ENCODE measurements around the gene DCAF15. TPM values are rescaled to one million over a fixed set of nuclear protein-coding genes. Genes with fewer than 3 reads are reported as not detected.
A peak's percentile ranks its signal among the peaks of the same experiment; 100 is the strongest.

Gene DCAF15, protein sequence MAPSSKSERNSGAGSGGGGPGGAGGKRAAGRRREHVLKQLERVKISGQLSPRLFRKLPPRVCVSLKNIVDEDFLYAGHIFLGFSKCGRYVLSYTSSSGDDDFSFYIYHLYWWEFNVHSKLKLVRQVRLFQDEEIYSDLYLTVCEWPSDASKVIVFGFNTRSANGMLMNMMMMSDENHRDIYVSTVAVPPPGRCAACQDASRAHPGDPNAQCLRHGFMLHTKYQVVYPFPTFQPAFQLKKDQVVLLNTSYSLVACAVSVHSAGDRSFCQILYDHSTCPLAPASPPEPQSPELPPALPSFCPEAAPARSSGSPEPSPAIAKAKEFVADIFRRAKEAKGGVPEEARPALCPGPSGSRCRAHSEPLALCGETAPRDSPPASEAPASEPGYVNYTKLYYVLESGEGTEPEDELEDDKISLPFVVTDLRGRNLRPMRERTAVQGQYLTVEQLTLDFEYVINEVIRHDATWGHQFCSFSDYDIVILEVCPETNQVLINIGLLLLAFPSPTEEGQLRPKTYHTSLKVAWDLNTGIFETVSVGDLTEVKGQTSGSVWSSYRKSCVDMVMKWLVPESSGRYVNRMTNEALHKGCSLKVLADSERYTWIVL
- total RNA-seq: 10 to 100 TPM in 3 of 4 donors, 1 to 10 TPM in 1; 9.5 to 19.6 (median 11.6) TPM

- Histone ChIP-seq H3K9me3 (no peaks in the 10 kb centered on the region), H3K4me3 (replicated peaks in 1 of 3) (peak within 1 kb of the TSS; percentile 51 to 71 (median 61)), H3K4me1 (peaks cover 14 to 15% of the 10 kb centered on the region in 2 donors), H3K36me3 (peaks cover 19 to 20% of the 10 kb centered on the region in 2 donors), H3K27me3 (no peaks in the 10 kb centered on the region), H3K27ac (peak within 1 kb of the TSS in 2 of 3 donors; percentile 56 to 81)
- TF ChIP-seq, protein P1, sequence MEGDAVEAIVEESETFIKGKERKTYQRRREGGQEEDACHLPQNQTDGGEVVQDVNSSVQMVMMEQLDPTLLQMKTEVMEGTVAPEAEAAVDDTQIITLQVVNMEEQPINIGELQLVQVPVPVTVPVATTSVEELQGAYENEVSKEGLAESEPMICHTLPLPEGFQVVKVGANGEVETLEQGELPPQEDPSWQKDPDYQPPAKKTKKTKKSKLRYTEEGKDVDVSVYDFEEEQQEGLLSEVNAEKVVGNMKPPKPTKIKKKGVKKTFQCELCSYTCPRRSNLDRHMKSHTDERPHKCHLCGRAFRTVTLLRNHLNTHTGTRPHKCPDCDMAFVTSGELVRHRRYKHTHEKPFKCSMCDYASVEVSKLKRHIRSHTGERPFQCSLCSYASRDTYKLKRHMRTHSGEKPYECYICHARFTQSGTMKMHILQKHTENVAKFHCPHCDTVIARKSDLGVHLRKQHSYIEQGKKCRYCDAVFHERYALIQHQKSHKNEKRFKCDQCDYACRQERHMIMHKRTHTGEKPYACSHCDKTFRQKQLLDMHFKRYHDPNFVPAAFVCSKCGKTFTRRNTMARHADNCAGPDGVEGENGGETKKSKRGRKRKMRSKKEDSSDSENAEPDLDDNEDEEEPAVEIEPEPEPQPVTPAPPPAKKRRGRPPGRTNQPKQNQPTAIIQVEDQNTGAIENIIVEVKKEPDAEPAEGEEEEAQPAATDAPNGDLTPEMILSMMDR (IDR thresholded peaks at IDR 0.05): no peak
- TF ChIP-seq POLR2A (IDR thresholded peaks at IDR 0.05): peak in 1 of 2 donors; percentile 60
- WGBS, 2 donors: 2 to 3% methylated on average over 5 to 10 of the region's 65 CpGs
- intact Hi-C loops (cut with DNase I): no loop called here
- peak; percentile 99 for DNase-seq
These were observed at the start of gene DCAF15 for GRCh38 chr19:13952154-13952930. Gene DCAF15 (plus strand): TSS chr19:13952509. CDS start chr19:13952513, 4 bp downstream.

DNA sequence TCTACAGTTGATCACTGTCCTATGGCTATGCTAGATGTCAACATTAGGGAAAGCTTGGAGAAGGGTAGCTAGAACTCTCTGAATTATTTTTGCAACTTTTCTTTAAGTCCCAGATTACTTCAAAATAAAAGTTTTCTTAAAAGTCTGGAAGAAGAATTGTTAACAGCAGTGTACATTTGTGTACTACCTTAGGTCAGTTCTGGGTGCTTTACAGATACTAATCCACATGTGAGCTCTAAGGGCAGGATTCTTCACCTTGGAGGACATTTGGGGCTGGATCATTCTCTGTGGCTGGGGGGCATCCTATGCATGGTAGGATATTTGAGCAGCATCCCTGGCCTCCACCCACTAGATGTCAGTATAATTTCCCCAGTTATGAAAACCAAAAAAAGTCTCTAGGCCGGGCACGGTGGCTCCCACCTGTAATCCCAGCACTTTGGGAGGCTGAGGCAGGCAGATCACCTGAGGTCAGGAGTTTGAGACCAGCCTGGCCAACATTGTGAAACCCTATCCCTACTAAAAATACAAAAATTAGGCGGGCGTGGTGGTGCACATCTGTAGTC, 49.2 kb upstream of the DCAF15 start:
- intact Hi-C loops (cut with DNase I): no loop called here

GRCh38 chr19:13905634-13906520, 46.4 kb upstream of the DCAF15 start, which contains the start of the genes BRME1 and CC2D1A:
Gene BRME1 (minus strand): TSS chr19:13906117. CDS start chr19:13904892, 1,225 bp downstream.
Gene CC2D1A (plus strand): TSS chr19:13906201. CDS start chr19:13906442, 241 bp downstream.
- Histone ChIP-seq H3K27ac (peak within 1 kb of the TSS in 2 of 3 donors; percentile 41 to 73), H3K4me3 (replicated peaks in 1 of 3) (peak within 1 kb of the TSS; percentile 33 to 91 (median 63)), H3K4me1 (peaks cover 14% of the 10 kb centered on the region in 2 donors), H3K9me3 (no peaks in the 10 kb centered on the region), H3K36me3 (peaks cover 0 to 5% of the 10 kb centered on the region in 2 donors), H3K27me3 (no peaks in the 10 kb centered on the region)
- DNase-seq: peak; percentile 93 to 94
- WGBS, 2 donors: 13 to 24% methylated on average over 28 to 36 of the region's 86 CpGs
- peak in 1 of 2 donors; percentile 66 for TF ChIP-seq POLR2A (IDR thresholded peaks at IDR 0.05)
- TF ChIP-seq, protein P1 (IDR thresholded peaks at IDR 0.05): no peak
- intact Hi-C loops (cut with DNase I): no loop called here

More for the DNA sequence above, 49.2 kb upstream of the DCAF15 start:
- no peak for TF ChIP-seq POLR2A (IDR thresholded peaks at IDR 0.05)
- TF ChIP-seq, protein P1 (IDR thresholded peaks at IDR 0.05): peak in 1 of 6 experiments; percentile 28
- 73 to 86% methylated on average over 4 of the region's 4 CpGs for WGBS, 2 donors
- H3K4me3 ChIP-seq (replicated peaks in 1 of 3): no peak overlapping the region
- H3K27me3 ChIP-seq: no peaks in the 10 kb centered on the region
- no peaks in the 10 kb centered on the region for H3K9me3 ChIP-seq
- no peak for DNase-seq
- H3K4me1 ChIP-seq: peaks cover 14% of the 10 kb centered on the region in 2 donors
- no peaks in the 10 kb centered on the region for H3K36me3 ChIP-seq
- H3K27ac ChIP-seq: no peak overlapping the region

- peak overlapping the region; percentile 33 to 91 (median 63) for H3K4me3 ChIP-seq (replicated peaks in 1 of 3)
- peaks cover 0 to 8% of the 10 kb centered on the region in 2 donors for H3K36me3 ChIP-seq
- peaks cover 14% of the 10 kb centered on the region in 2 donors for H3K4me1 ChIP-seq
- H3K9me3 ChIP-seq: no peaks in the 10 kb centered on the region
- TF ChIP-seq, protein P1 (IDR thresholded peaks at IDR 0.05): no peak
- TF ChIP-seq POLR2A (IDR thresholded peaks at IDR 0.05): no peak
- peak overlapping the region in 2 of 3 donors; percentile 41 to 73 for H3K27ac ChIP-seq
- WGBS, 2 donors: 4 to 8% methylated on average over 3 to 4 of the region's 13 CpGs
- H3K27me3 ChIP-seq: no peaks in the 10 kb centered on the region
- DNase-seq: peak; percentile 62 to 64
- intact Hi-C loops (cut with DNase I): no loop called here
These were observed 45.8 kb upstream of the DCAF15 start for GRCh38 chr19:13906521-13906904.
